HG02852 (cell line): Measurements from ENCODE around the gene NACAD.

ENCODE experiments used
- ATAC-seq: cut with Tn5 transposase; IDR thresholded peaks from one replicate; pipeline ENCODE4 v1.9.1; 2021; ENCODE audit warnings: mild to moderate bottlenecking, moderate library complexity; ENCODE audit not compliant: unreplicated experiment

NACAD gene

GRCh38 chr7:45092100-45092930, 3.5 kb upstream of the NACAD start:
- ATAC-seq, result no peak

- ATAC-seq, result no peak
Observed at GRCh38 chr7:45089341-45089891, 647 bp upstream of the NACAD start.

GRCh38 chr7:45088146-45088701, 545 bp downstream of the NACAD start:
- ATAC-seq, result no peak

- ATAC-seq, result no peak
Observed at GRCh38 chr7:45087301-45088145, 1.2 kb downstream of the NACAD start.

GRCh38 chr7:45086331-45087065, 2.3 kb downstream of the NACAD start:
- ATAC-seq, result no peak

- ATAC-seq, result no peak
Observed at GRCh38 chr7:45085619-45086200, 3.1 kb downstream of the NACAD start.

- ATAC-seq, result no peak
Observed at GRCh38 chr7:45084901-45085618, 3.7 kb downstream of the NACAD start.

GRCh38 chr7:45084336-45084735, 4.4 kb downstream of the NACAD start:
- no peak for ATAC-seq

- no peak for ATAC-seq
Observed at GRCh38 chr7:45082831-45083331, 5.9 kb downstream of the NACAD start.

GRCh38 chr7:45082031-45082830, 6.5 kb downstream of the NACAD start:
- ATAC-seq, result no peak

GRCh38 chr7:45081670-45081974, 7.1 kb downstream of the NACAD start:
- ATAC-seq, result no peak

GRCh38 chr7:45080958-45081669, 7.7 kb downstream of the NACAD start:
- no peak for ATAC-seq

- no peak for ATAC-seq
Observed at GRCh38 chr7:45080265-45080957, 8.4 kb downstream of the NACAD start.

GRCh38 chr7:45078125-45078681, 10.6 kb downstream of the NACAD start:
- no peak for ATAC-seq

- no peak for ATAC-seq
Observed at GRCh38 chr7:45077579-45077978, 11.2 kb downstream of the NACAD start.

GRCh38 chr7:45076946-45077345, 11.8 kb downstream of the NACAD start:
- no peak for ATAC-seq
